HL-60 (cell line): ENCODE data around the gene SERP2.
"Not testable (repeated sequence)": the region's sequence is repeated elsewhere in the genome, so short reads cannot be mapped to it uniquely, and the experiment has no call there.

ENCODE experiments used
- DNase-seq, 2 experiments: peaks; one replicate each; pipeline ENCODE4 v3.0.0-alpha.2; 2010 to 2020; ENCODE audit warnings: low read depth in 1 of 2, low spot score in 1 of 2
- H3K27ac ChIP-seq: fragments of 250-450 bp; sonication (Bioruptor Pico); replicated peaks from 2 replicates; pipeline ENCODE4 v1.5.1; 2020; ENCODE audit warnings: mild to moderate bottlenecking, moderate library complexity
- H3K27me3 ChIP-seq: fragments of 250-450 bp; sonication (Bioruptor Pico); 2 replicates; pipeline ENCODE4 v1.5.1; 2021; ENCODE audit warnings: mild to moderate bottlenecking, moderate library complexity; ENCODE audit not compliant: insufficient read depth, poor library complexity, severe bottlenecking
- H3K4me3 ChIP-seq: replicated peaks from 2 replicates; pipeline ENCODE4 v1.5.1; 2011; ENCODE audit warnings: mild to moderate bottlenecking, control low read depth, low read length; ENCODE audit not compliant: insufficient read depth
- CTCF ChIP-seq: IDR thresholded peaks from one replicate; pipeline ENCODE4 v1.5.1; 2011; ENCODE audit warnings: low read length, control low read depth, inconsistent platforms; ENCODE audit not compliant: insufficient read depth
- GABPA ChIP-seq: IDR thresholded peaks from 2 replicates; pipeline ENCODE4 v1.6.1; 2012; ENCODE audit warnings: low read depth
- POLR2AphosphoS5 ChIP-seq: IDR thresholded peaks from 2 replicates; pipeline ENCODE4 v1.6.1; 2012; ENCODE audit warnings: low read depth
- REST ChIP-seq: IDR thresholded peaks from 2 replicates; pipeline ENCODE4 v1.6.1; 2012; ENCODE audit warnings: low read depth; ENCODE audit not compliant: insufficient replicate concordance
- SPI1 ChIP-seq: IDR thresholded peaks from 2 replicates; pipeline ENCODE4 v1.6.1; 2012; ENCODE audit warnings: low read depth, mild to moderate bottlenecking, borderline replicate concordance
- long read RNA-seq: library from polyadenylated mRNA; unstranded; transcript quantifications from one replicate; pipeline ENCODE4 v2.0.0, GENCODE V29; 2020

The SERP2 gene
- long read RNA-seq = 0 reads

GRCh38 chr13:44373601-44374347 lies at the start of gene SERP2:
TSS of gene SERP2 (plus strand) at chr13:44373824. CDS start at chr13:44374026, 202 bp downstream.
- Histone ChIP-seq H3K27me3 (peaks cover 28% of the 10 kb centered on the region), H3K4me3 (no peak within 1 kb of the TSS), H3K27ac (no peak within 1 kb of the TSS)
- no peak for DNase-seq
- TF ChIP-seq SPI1 = no peak
- TF ChIP-seq POLR2AphosphoS5 = no peak

GRCh38 chr13:44326961-44327360 lies 46.7 kb upstream of the SERP2 start:
- no peak overlapping the region for H3K27ac ChIP-seq
- TF ChIP-seq POLR2AphosphoS5 (no peak), REST (no peak), GABPA (no peak), CTCF (no peak), SPI1 (no peak)
- no peak overlapping the region for H3K4me3 ChIP-seq
- no peak for DNase-seq
- no peaks in the 10 kb centered on the region for H3K27me3 ChIP-seq

GRCh38 chr13:44329041-44329440 lies 44.6 kb upstream of the SERP2 start:
- not testable (repeated sequence) for H3K27me3 ChIP-seq, DNase-seq, H3K27ac ChIP-seq, H3K4me3 ChIP-seq

- Histone ChIP-seq H3K27me3 (no peaks in the 10 kb centered on the region), H3K4me3 (no peak overlapping the region), H3K27ac (no peak overlapping the region)
- TF ChIP-seq SPI1 (no peak), GABPA (no peak), REST (no peak), CTCF (no peak), POLR2AphosphoS5 (no peak)
- no peak for DNase-seq
These were observed 43.6 kb upstream of the SERP2 start for GRCh38 chr13:44329909-44330545.

GRCh38 chr13:44331446-44331845 lies 42.2 kb upstream of the SERP2 start:
- H3K27ac ChIP-seq = no peak overlapping the region
- no peaks in the 10 kb centered on the region for H3K27me3 ChIP-seq
- no peak overlapping the region for H3K4me3 ChIP-seq
- DNase-seq = no peak
- TF ChIP-seq CTCF (no peak), GABPA (no peak), POLR2AphosphoS5 (no peak), REST (no peak), SPI1 (no peak)
